PFSK-1 (cell line): ENCODE measurements around the gene NEDD4L.

Experiments used
- FOXP2 ChIP-seq: optimal IDR thresholded peaks from 2 replicates; pipeline ENCODE3; 2011; ENCODE audit warnings: borderline replicate concordance, control low read depth, inconsistent platforms; ENCODE audit not compliant: insufficient read depth; ENCODE audit errors: extremely low read length, extremely low read depth
- POLR2AphosphoS5 ChIP-seq: IDR thresholded peaks from 2 replicates; pipeline ENCODE4 v1.6.1; 2012; ENCODE audit warnings: low read depth, mild to moderate bottlenecking, control low read depth, low read length, moderate library complexity
- SIN3A ChIP-seq: IDR thresholded peaks from 2 replicates; pipeline ENCODE4 v1.6.1; 2012; ENCODE audit warnings: mild to moderate bottlenecking, low read length, moderate library complexity, borderline replicate concordance; ENCODE audit not compliant: insufficient read depth
- TAF1 ChIP-seq: IDR thresholded peaks from 2 replicates; pipeline ENCODE4 v1.6.1; 2012; ENCODE audit warnings: low read length, control low read depth, borderline replicate concordance; ENCODE audit not compliant: insufficient read depth
- TF ChIP-seq, protein P1 (sequence below), 2 experiments: IDR thresholded peaks; 2 replicates each; pipeline versions ENCODE4 v1.6.1 to v1.8.0; 2011 to 2012; ENCODE audit warnings: low read depth in 2 of 2, low read length in 2 of 2, control low read depth in 1 of 2, inconsistent platforms in 1 of 2, mild to moderate bottlenecking in 1 of 2, moderate library complexity in 1 of 2; ENCODE audit not compliant: insufficient read depth in 1 of 2

NEDD4L gene

DNA sequence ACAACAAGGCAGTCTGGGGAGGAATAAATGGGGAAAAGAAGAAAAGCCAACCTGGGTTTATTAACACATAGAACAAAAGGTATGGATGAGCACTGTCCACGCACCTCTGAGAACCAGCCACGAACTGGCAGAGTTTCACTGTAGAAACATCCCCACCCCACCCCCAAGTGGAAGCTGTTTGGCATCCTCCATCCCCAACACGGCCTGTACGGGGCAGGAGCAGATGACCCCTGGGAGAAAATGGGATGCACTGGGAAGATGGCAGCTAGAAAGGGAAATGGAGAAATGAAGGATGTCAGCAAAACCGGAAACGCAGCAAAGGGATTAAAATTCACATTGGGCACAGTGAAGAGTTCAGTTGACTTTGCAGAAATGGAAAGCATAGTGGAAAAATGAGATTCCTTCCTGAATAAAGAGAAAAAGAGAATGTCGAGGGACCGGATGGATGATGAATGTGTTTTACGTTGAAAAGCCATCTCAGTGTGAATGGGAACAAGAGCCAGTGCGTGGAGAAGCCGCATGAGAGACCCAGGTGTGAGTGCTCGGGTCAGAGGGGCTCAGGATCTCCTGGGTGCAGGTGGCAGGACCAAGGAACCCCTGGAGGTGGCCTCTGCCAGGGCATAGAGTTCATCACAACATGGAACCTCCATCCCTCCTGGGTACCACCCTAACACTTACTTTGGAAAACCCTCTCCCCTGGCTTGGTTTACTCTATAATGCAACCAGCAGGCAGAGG is 337.8 kb downstream of the NEDD4L start:
- TF ChIP-seq, protein P1, sequence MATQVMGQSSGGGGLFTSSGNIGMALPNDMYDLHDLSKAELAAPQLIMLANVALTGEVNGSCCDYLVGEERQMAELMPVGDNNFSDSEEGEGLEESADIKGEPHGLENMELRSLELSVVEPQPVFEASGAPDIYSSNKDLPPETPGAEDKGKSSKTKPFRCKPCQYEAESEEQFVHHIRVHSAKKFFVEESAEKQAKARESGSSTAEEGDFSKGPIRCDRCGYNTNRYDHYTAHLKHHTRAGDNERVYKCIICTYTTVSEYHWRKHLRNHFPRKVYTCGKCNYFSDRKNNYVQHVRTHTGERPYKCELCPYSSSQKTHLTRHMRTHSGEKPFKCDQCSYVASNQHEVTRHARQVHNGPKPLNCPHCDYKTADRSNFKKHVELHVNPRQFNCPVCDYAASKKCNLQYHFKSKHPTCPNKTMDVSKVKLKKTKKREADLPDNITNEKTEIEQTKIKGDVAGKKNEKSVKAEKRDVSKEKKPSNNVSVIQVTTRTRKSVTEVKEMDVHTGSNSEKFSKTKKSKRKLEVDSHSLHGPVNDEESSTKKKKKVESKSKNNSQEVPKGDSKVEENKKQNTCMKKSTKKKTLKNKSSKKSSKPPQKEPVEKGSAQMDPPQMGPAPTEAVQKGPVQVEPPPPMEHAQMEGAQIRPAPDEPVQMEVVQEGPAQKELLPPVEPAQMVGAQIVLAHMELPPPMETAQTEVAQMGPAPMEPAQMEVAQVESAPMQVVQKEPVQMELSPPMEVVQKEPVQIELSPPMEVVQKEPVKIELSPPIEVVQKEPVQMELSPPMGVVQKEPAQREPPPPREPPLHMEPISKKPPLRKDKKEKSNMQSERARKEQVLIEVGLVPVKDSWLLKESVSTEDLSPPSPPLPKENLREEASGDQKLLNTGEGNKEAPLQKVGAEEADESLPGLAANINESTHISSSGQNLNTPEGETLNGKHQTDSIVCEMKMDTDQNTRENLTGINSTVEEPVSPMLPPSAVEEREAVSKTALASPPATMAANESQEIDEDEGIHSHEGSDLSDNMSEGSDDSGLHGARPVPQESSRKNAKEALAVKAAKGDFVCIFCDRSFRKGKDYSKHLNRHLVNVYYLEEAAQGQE (IDR thresholded peaks at IDR 0.05; ENCODE audit: insufficient read depth in 1 of 2, low read depth in 2 of 2, low read length in 2 of 2): no peak
- no peak for TF ChIP-seq POLR2AphosphoS5
- no peak for TF ChIP-seq FOXP2
- no peak for TF ChIP-seq SIN3A
- TF ChIP-seq TAF1: no peak

- TF ChIP-seq FOXP2: no peak
- no peak for TF ChIP-seq TAF1
- no peak for TF ChIP-seq SIN3A
- TF ChIP-seq, protein P1 (IDR thresholded peaks at IDR 0.05; ENCODE audit: insufficient read depth in 1 of 2, low read depth in 2 of 2, low read length in 2 of 2): no peak
- TF ChIP-seq POLR2AphosphoS5: no peak
Observed at GRCh38 chr18:58382446-58382845, 338.4 kb downstream of the NEDD4L start.

DNA sequence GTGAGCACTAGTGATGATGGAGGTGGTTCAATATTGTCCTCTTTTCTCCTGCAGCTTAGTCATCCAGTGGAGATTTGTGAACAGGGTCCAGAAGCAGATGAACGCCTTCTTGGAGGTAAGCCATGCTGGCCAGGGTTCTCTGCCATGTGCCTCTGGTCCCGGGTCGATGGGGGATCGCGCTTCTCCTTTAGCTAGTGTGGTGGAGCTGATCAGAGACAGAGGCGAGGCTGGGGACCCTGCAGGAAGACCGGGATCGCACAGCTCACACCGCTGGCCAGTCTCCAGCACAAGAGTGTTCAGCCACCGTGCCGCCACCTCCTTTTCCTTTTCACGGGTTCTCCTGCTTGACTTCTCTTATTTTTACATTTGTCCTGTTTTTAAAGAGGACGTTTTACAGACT is 341.4 kb downstream of the NEDD4L start:
- TF ChIP-seq, protein P1 (IDR thresholded peaks at IDR 0.05; ENCODE audit: insufficient read depth in 1 of 2, low read depth in 2 of 2, low read length in 2 of 2): no peak

DNA sequence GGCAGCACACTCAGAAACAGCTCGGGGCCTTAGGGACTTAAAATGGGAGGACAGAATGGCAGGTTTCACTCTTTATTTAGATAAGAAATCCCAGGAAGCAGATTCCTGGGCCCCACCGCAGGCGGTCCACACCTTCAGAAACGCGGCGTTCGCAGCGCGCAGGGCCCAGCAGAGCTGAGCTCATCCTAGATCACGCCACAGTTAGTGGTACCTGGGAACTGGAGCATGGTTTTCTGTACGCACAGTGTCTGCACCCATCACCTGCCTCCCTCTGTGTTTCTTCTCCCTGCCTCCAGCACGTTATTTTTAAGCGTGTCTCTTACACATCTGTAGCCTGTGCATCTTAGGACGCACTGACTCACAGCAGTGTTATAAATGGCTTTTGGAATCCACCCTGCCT is 342.8 kb downstream of the NEDD4L start:
- TF ChIP-seq, protein P1 (IDR thresholded peaks at IDR 0.05; ENCODE audit: insufficient read depth in 1 of 2, low read depth in 2 of 2, low read length in 2 of 2): no peak
- TF ChIP-seq TAF1 (no peak), FOXP2 (no peak), SIN3A (no peak), POLR2AphosphoS5 (no peak)

- TF ChIP-seq, protein P1 (IDR thresholded peaks at IDR 0.05; ENCODE audit: insufficient read depth in 1 of 2, low read depth in 2 of 2, low read length in 2 of 2): no peak
- TF ChIP-seq SIN3A (no peak), POLR2AphosphoS5 (no peak), TAF1 (no peak), FOXP2 (no peak)
Observed at GRCh38 chr18:58387716-58388115, 343.7 kb downstream of the NEDD4L start.
